Left ventricle myocardium inferior (tissue), 1 donor: Measurements from ENCODE around the gene BCR. TPM values are rescaled to one million over a fixed set of nuclear protein-coding genes. Genes with fewer than 3 reads are reported as not detected.

ENCODE experiments used
- DNase-seq: peaks from one replicate; pipeline ENCODE4 v3.0.0-alpha.2; 2020
- H3K27ac ChIP-seq: fragments of 200-600 bp; replicated peaks from 2 replicates; pipeline ENCODE4 v1.8.0; 2021
- H3K27me3 ChIP-seq: fragments of 200-600 bp; 2 replicates; pipeline ENCODE4 v1.8.0; 2021; ENCODE audit warnings: low read depth
- H3K36me3 ChIP-seq: fragments of 200-600 bp; 2 replicates; pipeline ENCODE4 v1.8.0; 2021
- H3K4me1 ChIP-seq: fragments of 200-600 bp; 2 replicates; pipeline ENCODE4 v1.8.0; 2021
- H3K4me3 ChIP-seq: fragments of 200-600 bp; 2 replicates; pipeline ENCODE4 v1.8.0; 2021; ENCODE audit warnings: mild to moderate bottlenecking, moderate library complexity
- H3K9me3 ChIP-seq: fragments of 200-600 bp; replicated peaks from 2 replicates; pipeline ENCODE4 v1.8.0; 2021
- CTCF ChIP-seq: fragments of 200-600 bp; IDR thresholded peaks from 2 replicates; pipeline ENCODE4 v1.8.0; 2021; ENCODE audit warnings: antibody characterized with exemption, mild to moderate bottlenecking, borderline replicate concordance
- intact Hi-C: fragments of 100-400 bp; cut with micrococcal nuclease; formaldehyde crosslinking; loops from one replicate; pipeline ENCODE4 v1.11.0; 2022
- total RNA-seq: library from RNA; stranded (reverse); fragmentation: NEBNext Ultra II Directional; extraction: Animal tissue kit (Norgen Biotek cat#: 25700); gene quantifications from one replicate; pipeline ENCODE4 v1.2.1, GENCODE V29; 2021
- donor health status: DM: no; HTN: yes; CAD: no; lungs with severe emphysema.

Gene BCR
- total RNA-seq, 1 donor from 2014 or later: 26.7 TPM

- Histone ChIP-seq H3K27ac (no peak overlapping the region), H3K9me3 (no peaks in the 10 kb centered on the region)
Measured at GRCh38 chr22:23255506-23256170, 75.3 kb downstream of the BCR start.

GRCh38 chr22:23256171-23256932, 76.0 kb downstream of the BCR start:
- H3K27ac ChIP-seq: peak overlapping the region; percentile 81
- H3K4me1 ChIP-seq: peaks cover 37% of the 10 kb centered on the region
- peaks cover 16% of the 10 kb centered on the region for H3K36me3 ChIP-seq
- intact Hi-C loops: no loop called here
- no peaks in the 10 kb centered on the region for H3K27me3 ChIP-seq
- no peaks in the 10 kb centered on the region for H3K9me3 ChIP-seq
- H3K4me3 ChIP-seq: peak overlapping the region; percentile 20
- TF ChIP-seq CTCF: no peak
- no peak for DNase-seq

More at GRCh38 chr22:23255506-23256170, 75.3 kb downstream of the BCR start:
- Histone ChIP-seq H3K27me3 (no peaks in the 10 kb centered on the region), H3K4me1 (peaks cover 40% of the 10 kb centered on the region), H3K4me3 (no peak overlapping the region), H3K36me3 (peaks cover 10% of the 10 kb centered on the region)
- intact Hi-C loops: no loop called here
- TF ChIP-seq CTCF: no peak
- no peak for DNase-seq

- Histone ChIP-seq H3K4me1 (peaks cover 38% of the 10 kb centered on the region), H3K9me3 (no peaks in the 10 kb centered on the region), H3K27me3 (no peaks in the 10 kb centered on the region), H3K27ac (peak overlapping the region; percentile 81), H3K4me3 (peak overlapping the region; percentile 20), H3K36me3 (peaks cover 25% of the 10 kb centered on the region)
- intact Hi-C loops: no loop called here
- DNase-seq: peak; percentile 70
- no peak for TF ChIP-seq CTCF
Measured at GRCh38 chr22:23256986-23257888, 76.9 kb downstream of the BCR start.

GRCh38 chr22:23257889-23258825, 77.8 kb downstream of the BCR start:
- H3K27me3 ChIP-seq: no peaks in the 10 kb centered on the region
- no peak for DNase-seq
- H3K4me1 ChIP-seq: peaks cover 38% of the 10 kb centered on the region
- H3K27ac ChIP-seq: peak overlapping the region; percentile 81
- no peaks in the 10 kb centered on the region for H3K9me3 ChIP-seq
- peaks cover 29% of the 10 kb centered on the region for H3K36me3 ChIP-seq
- H3K4me3 ChIP-seq: no peak overlapping the region
- intact Hi-C loops: no loop called here
- TF ChIP-seq CTCF: no peak
